ENCODE measurements around the gene RUFY3. TPM values are rescaled to one million over a fixed set of nuclear protein-coding genes. Genes with fewer than 3 reads are reported as not detected.

The RUFY3 gene
- total RNA-seq, 3 donors from 2014 or later: 31.9 to 54.2 (median 46.0) TPM

- intact Hi-C loops (cut with DNase I, micrococcal nuclease): no loop called here
- no peak for TF ChIP-seq CTCF (IDR thresholded peaks at IDR 0.05)
- peak; percentile 86 to 90 (median 89) for DNase-seq
- ATAC-seq: peak; percentile 85
- H3K9me3 ChIP-seq: no peaks in the 10 kb centered on the region
- H3K4me3 ChIP-seq: peak overlapping the region; percentile 88
- peaks cover 25% of the 10 kb centered on the region for H3K4me1 ChIP-seq (ENCODE audit: low read depth)
- H3K36me3 ChIP-seq (ENCODE audit: low read depth): no peaks in the 10 kb centered on the region
These were observed 17.4 kb upstream of the RUFY3 start for GRCh38 chr4:70704215-70704930.

- no peak for DNase-seq
- intact Hi-C loops (cut with DNase I, micrococcal nuclease): no loop called here
- Histone ChIP-seq H3K9me3 (no peaks in the 10 kb centered on the region), H3K36me3 (ENCODE audit: low read depth) (no peaks in the 10 kb centered on the region), H3K4me1 (ENCODE audit: low read depth) (peaks cover 29% of the 10 kb centered on the region), H3K4me3 (peak overlapping the region; percentile 88)
- TF ChIP-seq CTCF (IDR thresholded peaks at IDR 0.05): no peak
- ATAC-seq: peak; percentile 64
These were observed 16.9 kb upstream of the RUFY3 start for GRCh38 chr4:70704931-70705182.

- no peaks in the 10 kb centered on the region for H3K36me3 ChIP-seq (ENCODE audit: low read depth)
- peak; percentile 75 for ATAC-seq
- no peak for TF ChIP-seq CTCF (IDR thresholded peaks at IDR 0.05)
- peaks cover 31% of the 10 kb centered on the region for H3K4me1 ChIP-seq (ENCODE audit: low read depth)
- intact Hi-C loops (cut with DNase I, micrococcal nuclease): no loop called here
- H3K9me3 ChIP-seq: no peaks in the 10 kb centered on the region
- DNase-seq: peak; percentile 72 to 87 (median 84)
- peak overlapping the region; percentile 88 for H3K4me3 ChIP-seq
These were observed 16.4 kb upstream of the RUFY3 start for GRCh38 chr4:70705183-70706043.

- Histone ChIP-seq H3K4me3 (peak overlapping the region; percentile 88), H3K36me3 (ENCODE audit: low read depth) (no peaks in the 10 kb centered on the region), H3K9me3 (no peaks in the 10 kb centered on the region), H3K4me1 (ENCODE audit: low read depth) (peaks cover 31% of the 10 kb centered on the region)
- intact Hi-C loops (cut with DNase I, micrococcal nuclease): no loop called here
- TF ChIP-seq CTCF (IDR thresholded peaks at IDR 0.05): no peak
- no peak for DNase-seq
- ATAC-seq: no peak
These were observed 15.7 kb upstream of the RUFY3 start for GRCh38 chr4:70706044-70706461.

- no peak for ATAC-seq
- no peak for DNase-seq
- Histone ChIP-seq H3K36me3 (ENCODE audit: low read depth) (no peaks in the 10 kb centered on the region), H3K4me1 (ENCODE audit: low read depth) (peaks cover 31% of the 10 kb centered on the region), H3K9me3 (no peaks in the 10 kb centered on the region), H3K4me3 (no peak overlapping the region)
- intact Hi-C loops (cut with DNase I, micrococcal nuclease): no loop called here
- no peak for TF ChIP-seq CTCF (IDR thresholded peaks at IDR 0.05)
These were observed 15.2 kb upstream of the RUFY3 start for GRCh38 chr4:70706516-70706915.

Data from mucosa of descending colon (tissue), 3 donors.